A549 (cell line): Measurements from ENCODE around the gene SIK2. TPM values are rescaled to one million over a fixed set of nuclear protein-coding genes. Genes with fewer than 3 reads are reported as not detected.

Experiments used
- ATAC-seq, 2 experiments: fragments of 200-7000 bp in 1 of 2; fragments of >200 bp in 1 of 2; cut with Nextera tagmentation in 1 of 2; cut with Tn5 transposase in 1 of 2; 3 replicates each; pipeline versions ENCODE4 v1.8.0 to v1.9.1; 2018 to 2020; ENCODE audit warnings: mild to moderate bottlenecking in 1 of 2, moderate library complexity in 1 of 2
- CTCF ChIA-PET: fragments of 300-600 bp; sonication (Branson Sonifier 250); formaldehyde crosslinking; extraction: SDS; loops from one replicate; lab custom pipeline; 2021; ENCODE audit warnings: antibody characterized with exemption, inconsistent platforms; lab: Yijun Ruan, JAX
- POLR2A ChIA-PET: fragments of 350-600 bp; formaldehyde crosslinking; extraction: SDS; loops from one replicate; lab custom pipeline; 2021; ENCODE audit warnings: antibody characterized with exemption, inconsistent platforms; lab: Yijun Ruan, JAX
- DNase-seq, 2 experiments: peaks; one replicate each; pipeline versions ENCODE4 v3.0.0 to v3.0.0-alpha.2; 2011 to 2016; ENCODE audit warnings: low read depth in 1 of 2, low spot score in 1 of 2
- FAIRE-seq: peaks from 2 replicates; lab custom pipeline; 2011; peaks lifted over from hg19 to GRCh38; lab: Jason Lieb, UNC
- H3K27ac ChIP-seq, 2 experiments: fragments of >200 bp; sonication (Bioruptor Twin); formaldehyde crosslinking; 3 replicates each; pipeline ENCODE4 v1.5.1; 2016 to 2017
- H3K4me1 ChIP-seq: fragments of >200 bp; sonication (Bioruptor Twin); formaldehyde crosslinking; 3 replicates; pipeline ENCODE4 v1.6.1; 2016
- H3K4me2 ChIP-seq: fragments of >200 bp; sonication (Bioruptor Twin); formaldehyde crosslinking; 3 replicates; pipeline ENCODE4 v1.6.1; 2016
- H3K4me3 ChIP-seq: fragments of >200 bp; sonication (Bioruptor Twin); formaldehyde crosslinking; 3 replicates; pipeline ENCODE4 v1.5.1; 2016
- H3K9me3 ChIP-seq: fragments of >200 bp; sonication (Bioruptor Twin); formaldehyde crosslinking; 3 replicates; pipeline ENCODE4 v1.6.1; 2016
- CBX2 ChIP-seq: fragments of 200-600 bp; sonication (generic); IDR thresholded peaks from 2 replicates; pipeline ENCODE4 v1.6.1; 2016; ENCODE audit warnings: low read depth, mild to moderate bottlenecking, borderline replicate concordance
- CEBPB ChIP-seq, 2 experiments: fragments of >200 bp in 1 of 2; sonication (Bioruptor Twin) in 1 of 2; formaldehyde crosslinking in 1 of 2; IDR thresholded peaks; 2 replicates each; pipeline ENCODE4 v1.6.1; 2012 to 2016
- CHD4 ChIP-seq: fragments of 200-600 bp; sonication (generic); IDR thresholded peaks from 2 replicates; pipeline ENCODE4 v1.6.1; 2016; ENCODE audit warnings: antibody characterized with exemption, mild to moderate bottlenecking, borderline replicate concordance
- EHF ChIP-seq: fragments of 250-450 bp; sonication (Bioruptor Pico); IDR thresholded peaks from 2 replicates; pipeline ENCODE4 v1.5.0; 2020; ENCODE audit warnings: mild to moderate bottlenecking
- EHMT2 ChIP-seq: fragments of 200-600 bp; sonication (generic); IDR thresholded peaks from 2 replicates; pipeline ENCODE4 v1.6.1; 2016; ENCODE audit warnings: antibody characterized with exemption, low read depth, mild to moderate bottlenecking, moderate library complexity
- ESRRA ChIP-seq: fragments of 150-350 bp; IDR thresholded peaks from 2 replicates; pipeline ENCODE4 v1.6.1; 2014; ENCODE audit warnings: mild to moderate bottlenecking, low read length, borderline replicate concordance
- FOSB ChIP-seq: fragments of 250-450 bp; sonication (Bioruptor Pico); IDR thresholded peaks from 2 replicates; pipeline ENCODE4 v1.5.0; 2020; ENCODE audit warnings: mild to moderate bottlenecking, moderate library complexity
- GATA3 ChIP-seq: IDR thresholded peaks from 2 replicates; pipeline ENCODE4 v1.6.1; 2012; ENCODE audit warnings: borderline replicate concordance
- HDAC2 ChIP-seq: fragments of 200-600 bp; sonication (generic); IDR thresholded peaks from 2 replicates; pipeline ENCODE4 v1.6.1; 2016
- HOXB13 ChIP-seq: fragments of 250-450 bp; sonication (Bioruptor Pico); IDR thresholded peaks from 2 replicates; pipeline ENCODE4 v1.5.0; 2020; ENCODE audit warnings: low read depth, mild to moderate bottlenecking, moderate library complexity
- HOXB5 ChIP-seq: fragments of 250-450 bp; sonication (Bioruptor Pico); IDR thresholded peaks from 2 replicates; pipeline ENCODE4 v1.5.0; 2020; ENCODE audit warnings: mild to moderate bottlenecking, moderate library complexity
- JUNB ChIP-seq: fragments of >200 bp; sonication (Bioruptor Twin); formaldehyde crosslinking; IDR thresholded peaks from 2 replicates; pipeline ENCODE4 v1.6.1; 2016
- KDM5A ChIP-seq: fragments of 200-600 bp; sonication (generic); IDR thresholded peaks from 2 replicates; pipeline ENCODE4 v1.6.1; 2016; ENCODE audit warnings: antibody characterized with exemption, mild to moderate bottlenecking
- MAZ ChIP-seq: fragments of 150-350 bp; IDR thresholded peaks from 2 replicates; pipeline ENCODE4 v1.6.1; 2014; ENCODE audit warnings: antibody characterized with exemption, low read depth, low read length, borderline replicate concordance
- MYC ChIP-seq: IDR thresholded peaks from 2 replicates; pipeline ENCODE4 v1.6.1; 2012; ENCODE audit warnings: mild to moderate bottlenecking, inconsistent platforms, low read length, improper control_type of control experiment, borderline replicate concordance
- NFE2L2 ChIP-seq: fragments of 150-350 bp; conservative IDR thresholded peaks from 2 replicates; pipeline ENCODE4 v1.6.1; 2014; ENCODE audit warnings: low read length
- RAD21 ChIP-seq, 2 experiments: fragments of >200 bp in 1 of 2; sonication (Bioruptor Twin) in 1 of 2; formaldehyde crosslinking in 1 of 2; IDR thresholded peaks in 1 of 2; conservative IDR thresholded peaks in 1 of 2; 2 replicates in 1 of 2; 3 replicates in 1 of 2; pipeline ENCODE4 v1.6.1; 2012 to 2018; ENCODE audit warnings: inconsistent platforms in 1 of 2
- RFX5 ChIP-seq: fragments of 450-650 bp; IDR thresholded peaks from 2 replicates; pipeline ENCODE4 v1.7.1; 2014; ENCODE audit warnings: antibody characterized with exemption, mild to moderate bottlenecking, moderate library complexity
- RNF2 ChIP-seq: fragments of 200-600 bp; sonication (generic); IDR thresholded peaks from 2 replicates; pipeline ENCODE4 v1.6.1; 2016; ENCODE audit warnings: low read depth, mild to moderate bottlenecking, antibody characterized with exemption, moderate library complexity, borderline replicate concordance
- SMC3 ChIP-seq: fragments of >200 bp; sonication (Bioruptor Twin); formaldehyde crosslinking; IDR thresholded peaks from 3 replicates; pipeline ENCODE4 v1.6.1; 2018; ENCODE audit warnings: inconsistent platforms
- ZC3H11A ChIP-seq: fragments of 450-650 bp; IDR thresholded peaks from 2 replicates; pipeline ENCODE4 v1.6.1; 2014; ENCODE audit warnings: antibody characterized with exemption, mild to moderate bottlenecking
- ZNF302 ChIP-seq: fragments of 250-450 bp; sonication (Bioruptor Pico); IDR thresholded peaks from 2 replicates; pipeline ENCODE4 v1.9.0; 2021; ENCODE audit warnings: inconsistent platforms, mild to moderate bottlenecking, moderate library complexity
- WGBS: methylation state at CpG from one replicate; pipeline ENCODE4 v1.1.6; 2017; ENCODE audit errors: missing lambda C conversion rate; 5-methylcytosine and 5-hydroxymethylcytosine counted together
- polyA plus RNA-seq, 4 experiments: library from polyadenylated mRNA; depleted of rRNA in 3 of 4; stranded (reverse); fragments of >200 nt; fragmentation: RNase III in 1 of 4; extraction: RNeasy Plus Mini Kit Qiagen cat#74134 plus additional on column Dnase treatment in 1 of 4; gene quantifications; 2 replicates in 3 of 4; 3 replicates in 1 of 4; pipeline ENCODE4 v1.2.3, GENCODE V29; 2011 to 2017
- TF ChIP-seq, protein P1 (sequence below): fragments of >200 bp; sonication (Bioruptor Twin); formaldehyde crosslinking; IDR thresholded peaks from 2 replicates; pipeline ENCODE4 v1.6.1; 2016
- TF ChIP-seq, protein P2 (sequence below): fragments of 250-450 bp; sonication (Bioruptor Pico); IDR thresholded peaks from 2 replicates; pipeline ENCODE4 v1.5.0; 2020; ENCODE audit warnings: low read depth, mild to moderate bottlenecking, moderate library complexity
- TF ChIP-seq, protein P3 (sequence below): fragments of >200 bp; sonication (Bioruptor Twin); formaldehyde crosslinking; IDR thresholded peaks from 3 replicates; pipeline ENCODE4 v1.5.1; 2016
- TF ChIP-seq, protein P4 (sequence below): fragments of 450-650 bp; IDR thresholded peaks from 2 replicates; pipeline ENCODE4 v1.6.1; 2014; ENCODE audit warnings: antibody characterized with exemption
- TF ChIP-seq, protein P5 (sequence below): fragments of 150-350 bp; IDR thresholded peaks from 2 replicates; pipeline ENCODE4 v1.6.1; 2014; ENCODE audit warnings: low read depth, mild to moderate bottlenecking, low read length
- TF ChIP-seq, protein P6 (sequence below): IDR thresholded peaks from 2 replicates; pipeline ENCODE4 v1.6.1; 2012
- TF ChIP-seq, protein P7 (sequence below): fragments of 250-450 bp; sonication (Bioruptor Pico); IDR thresholded peaks from 2 replicates; pipeline ENCODE4 v1.5.0; 2021; ENCODE audit warnings: mild to moderate bottlenecking, moderate library complexity, borderline replicate concordance

Gene SIK2
- polyA plus RNA-seq, 2 of the 4 experiments (the other 2 are of a cell fraction), result 4.5 to 9.0 TPM

DNA sequence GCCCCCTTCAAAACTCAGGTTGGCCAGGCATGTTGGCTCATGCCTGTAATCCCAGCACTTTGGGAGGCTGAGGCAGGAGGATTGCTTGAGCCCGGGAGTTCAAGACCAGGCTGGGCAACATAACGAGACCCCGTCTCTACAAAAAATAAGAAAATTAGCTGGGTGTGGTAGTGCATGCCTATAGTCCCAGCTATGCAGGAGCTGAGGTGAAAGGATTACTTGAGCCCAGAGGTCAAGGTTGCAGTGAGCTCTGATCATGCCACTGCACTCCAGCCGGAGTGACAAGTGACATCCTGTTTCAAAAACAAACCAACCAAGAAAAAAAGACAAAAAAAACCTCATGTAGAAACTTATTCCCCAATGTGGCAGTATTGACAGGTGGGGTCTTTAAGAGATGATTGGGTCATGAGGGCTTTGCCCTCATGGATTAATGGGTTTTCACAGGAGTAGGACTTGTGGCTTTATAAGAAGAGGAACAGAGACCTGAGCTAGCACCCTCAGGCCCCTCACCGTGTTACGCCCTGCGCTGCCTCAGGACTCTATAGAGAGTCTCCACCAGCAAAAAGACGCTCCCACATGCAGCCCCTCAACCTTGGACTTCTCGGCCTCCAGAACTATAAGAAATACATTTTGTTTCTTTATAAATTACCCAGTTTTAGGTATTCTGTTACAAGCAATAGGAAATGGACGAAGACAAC, 39.4 kb upstream of the SIK2 start:
- ChIA-PET POLR2A (no interaction called here), CTCF (interaction anchor here (0.8 to 2.7 kb wide), 2 partner anchors 108 to 279 kb away, joined by 6 to 7 read pairs; no protein-coding TSS in a partner anchor)
- Histone ChIP-seq H3K9me3 (no peaks in the 10 kb centered on the region), H3K27ac (peak overlapping the region; percentile 48 to 77; a peak in 5 of 6 replicates), H3K4me1 (peaks cover 32% of the 10 kb centered on the region), H3K4me2 (peak overlapping the region; percentile 67), H3K4me3 (no peak overlapping the region)
- ATAC-seq (no peak), DNase-seq (no peak), FAIRE-seq (no peak)
- WGBS, result 90% methylated on average over 10 of the region's 10 CpGs
- TF ChIP-seq, protein P1, sequence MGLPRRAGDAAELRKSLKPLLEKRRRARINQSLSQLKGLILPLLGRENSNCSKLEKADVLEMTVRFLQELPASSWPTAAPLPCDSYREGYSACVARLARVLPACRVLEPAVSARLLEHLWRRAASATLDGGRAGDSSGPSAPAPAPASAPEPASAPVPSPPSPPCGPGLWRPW, result no peak
- TF ChIP-seq CEBPB (IDR thresholded peaks at IDR 0.05) (no peak), MAZ (no peak), EHMT2 (no peak), RFX5 (no peak), KDM5A (no peak), HOXB13 (CRISPR knock-in tag) (no peak), CBX2 (no peak), MYC (no peak), HDAC2 (no peak)
- TF ChIP-seq, protein P2, sequence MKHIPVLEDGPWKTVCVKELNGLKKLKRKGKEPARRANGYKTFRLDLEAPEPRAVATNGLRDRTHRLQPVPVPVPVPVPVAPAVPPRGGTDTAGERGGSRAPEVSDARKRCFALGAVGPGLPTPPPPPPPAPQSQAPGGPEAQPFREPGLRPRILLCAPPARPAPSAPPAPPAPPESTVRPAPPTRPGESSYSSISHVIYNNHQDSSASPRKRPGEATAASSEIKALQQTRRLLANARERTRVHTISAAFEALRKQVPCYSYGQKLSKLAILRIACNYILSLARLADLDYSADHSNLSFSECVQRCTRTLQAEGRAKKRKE (CRISPR knock-in tag), result no peak
- TF ChIP-seq, protein P3, sequence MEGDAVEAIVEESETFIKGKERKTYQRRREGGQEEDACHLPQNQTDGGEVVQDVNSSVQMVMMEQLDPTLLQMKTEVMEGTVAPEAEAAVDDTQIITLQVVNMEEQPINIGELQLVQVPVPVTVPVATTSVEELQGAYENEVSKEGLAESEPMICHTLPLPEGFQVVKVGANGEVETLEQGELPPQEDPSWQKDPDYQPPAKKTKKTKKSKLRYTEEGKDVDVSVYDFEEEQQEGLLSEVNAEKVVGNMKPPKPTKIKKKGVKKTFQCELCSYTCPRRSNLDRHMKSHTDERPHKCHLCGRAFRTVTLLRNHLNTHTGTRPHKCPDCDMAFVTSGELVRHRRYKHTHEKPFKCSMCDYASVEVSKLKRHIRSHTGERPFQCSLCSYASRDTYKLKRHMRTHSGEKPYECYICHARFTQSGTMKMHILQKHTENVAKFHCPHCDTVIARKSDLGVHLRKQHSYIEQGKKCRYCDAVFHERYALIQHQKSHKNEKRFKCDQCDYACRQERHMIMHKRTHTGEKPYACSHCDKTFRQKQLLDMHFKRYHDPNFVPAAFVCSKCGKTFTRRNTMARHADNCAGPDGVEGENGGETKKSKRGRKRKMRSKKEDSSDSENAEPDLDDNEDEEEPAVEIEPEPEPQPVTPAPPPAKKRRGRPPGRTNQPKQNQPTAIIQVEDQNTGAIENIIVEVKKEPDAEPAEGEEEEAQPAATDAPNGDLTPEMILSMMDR, result no peak

DNA sequence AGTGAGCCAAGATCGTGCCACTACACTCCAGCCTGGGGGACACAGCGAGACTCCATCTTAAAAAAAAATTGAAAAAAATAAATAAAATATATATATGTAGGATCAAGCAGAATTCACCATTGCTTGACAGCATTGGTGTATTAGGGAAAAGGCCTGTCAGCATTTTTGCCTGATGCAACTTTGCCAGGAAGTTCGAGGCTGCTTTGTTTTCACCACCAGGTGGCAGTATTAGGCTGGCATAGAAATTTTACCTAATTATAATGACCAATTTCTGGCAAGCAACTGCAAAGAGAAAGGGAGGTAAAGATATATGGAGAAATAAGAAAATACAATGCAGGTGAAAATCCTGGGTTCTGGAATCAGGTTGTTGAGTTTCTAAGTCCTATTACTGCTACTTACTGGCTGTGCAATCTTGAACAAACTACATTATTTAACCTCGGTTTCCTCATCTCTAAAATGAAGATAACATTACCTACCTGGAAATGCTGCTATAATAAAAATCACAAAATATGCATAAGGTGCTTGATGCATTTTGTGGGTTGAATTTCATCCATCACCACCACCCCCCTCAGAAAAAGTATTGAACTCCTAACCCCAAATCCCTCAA, 37.0 kb upstream of the SIK2 start:
- Histone ChIP-seq H3K9me3 (no peaks in the 10 kb centered on the region), H3K4me3 (no peak overlapping the region), H3K27ac (peak overlapping the region; percentile 57 to 87; a peak in 5 of 6 replicates), H3K4me1 (peaks cover 25% of the 10 kb centered on the region), H3K4me2 (no peak overlapping the region)
- POLR2A ChIA-PET, result no interaction called here
- DNase-seq (peak; percentile 43 to 51), ATAC-seq (peak in 1 of 2 experiments; percentile 54; a peak in 3 of 6 replicates), FAIRE-seq (no peak)
- CTCF ChIA-PET, result interaction anchor here (1.1 to 1.5 kb wide), 4 partner anchors 24 to 258 kb away, joined by 3 to 5 read pairs (median 3); no protein-coding TSS in a partner anchor
- WGBS, result 56% methylated on average over 4 of the region's 4 CpGs
- TF ChIP-seq EHF (CRISPR knock-in tag), result no peak
- TF ChIP-seq, protein P4, sequence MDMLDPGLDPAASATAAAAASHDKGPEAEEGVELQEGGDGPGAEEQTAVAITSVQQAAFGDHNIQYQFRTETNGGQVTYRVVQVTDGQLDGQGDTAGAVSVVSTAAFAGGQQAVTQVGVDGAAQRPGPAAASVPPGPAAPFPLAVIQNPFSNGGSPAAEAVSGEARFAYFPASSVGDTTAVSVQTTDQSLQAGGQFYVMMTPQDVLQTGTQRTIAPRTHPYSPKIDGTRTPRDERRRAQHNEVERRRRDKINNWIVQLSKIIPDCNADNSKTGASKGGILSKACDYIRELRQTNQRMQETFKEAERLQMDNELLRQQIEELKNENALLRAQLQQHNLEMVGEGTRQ, result no peak
- TF ChIP-seq CEBPB (IDR thresholded peaks at IDR 0.05), result peak in 1 of 2 experiments; percentile 36; a peak in 1 of 4 replicates
- TF ChIP-seq ZNF302 (CRISPR knock-in tag), result no peak
- no peak for TF ChIP-seq ESRRA
- no peak for TF ChIP-seq HOXB5
- TF ChIP-seq, protein P5, sequence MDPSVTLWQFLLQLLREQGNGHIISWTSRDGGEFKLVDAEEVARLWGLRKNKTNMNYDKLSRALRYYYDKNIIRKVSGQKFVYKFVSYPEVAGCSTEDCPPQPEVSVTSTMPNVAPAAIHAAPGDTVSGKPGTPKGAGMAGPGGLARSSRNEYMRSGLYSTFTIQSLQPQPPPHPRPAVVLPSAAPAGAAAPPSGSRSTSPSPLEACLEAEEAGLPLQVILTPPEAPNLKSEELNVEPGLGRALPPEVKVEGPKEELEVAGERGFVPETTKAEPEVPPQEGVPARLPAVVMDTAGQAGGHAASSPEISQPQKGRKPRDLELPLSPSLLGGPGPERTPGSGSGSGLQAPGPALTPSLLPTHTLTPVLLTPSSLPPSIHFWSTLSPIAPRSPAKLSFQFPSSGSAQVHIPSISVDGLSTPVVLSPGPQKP, result no peak
- TF ChIP-seq FOSB (CRISPR knock-in tag), result no peak
- TF ChIP-seq CBX2, result no peak
- no peak for TF ChIP-seq MYC
- TF ChIP-seq CHD4, result no peak
- TF ChIP-seq SMC3, result peak; percentile 66
- TF ChIP-seq ZC3H11A, result no peak
- TF ChIP-seq, protein P6, sequence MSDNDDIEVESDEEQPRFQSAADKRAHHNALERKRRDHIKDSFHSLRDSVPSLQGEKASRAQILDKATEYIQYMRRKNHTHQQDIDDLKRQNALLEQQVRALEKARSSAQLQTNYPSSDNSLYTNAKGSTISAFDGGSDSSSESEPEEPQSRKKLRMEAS, result no peak
- TF ChIP-seq NFE2L2, result no peak
- TF ChIP-seq KDM5A, result no peak
- TF ChIP-seq JUNB, result no peak
- peak; percentile 71 to 78 for TF ChIP-seq RAD21 (conservative IDR thresholded peaks at IDR 0.05 in 1 of 2, IDR thresholded peaks at IDR 0.05 in 1 of 2)
- TF ChIP-seq GATA3, result no peak
- TF ChIP-seq, protein P7, sequence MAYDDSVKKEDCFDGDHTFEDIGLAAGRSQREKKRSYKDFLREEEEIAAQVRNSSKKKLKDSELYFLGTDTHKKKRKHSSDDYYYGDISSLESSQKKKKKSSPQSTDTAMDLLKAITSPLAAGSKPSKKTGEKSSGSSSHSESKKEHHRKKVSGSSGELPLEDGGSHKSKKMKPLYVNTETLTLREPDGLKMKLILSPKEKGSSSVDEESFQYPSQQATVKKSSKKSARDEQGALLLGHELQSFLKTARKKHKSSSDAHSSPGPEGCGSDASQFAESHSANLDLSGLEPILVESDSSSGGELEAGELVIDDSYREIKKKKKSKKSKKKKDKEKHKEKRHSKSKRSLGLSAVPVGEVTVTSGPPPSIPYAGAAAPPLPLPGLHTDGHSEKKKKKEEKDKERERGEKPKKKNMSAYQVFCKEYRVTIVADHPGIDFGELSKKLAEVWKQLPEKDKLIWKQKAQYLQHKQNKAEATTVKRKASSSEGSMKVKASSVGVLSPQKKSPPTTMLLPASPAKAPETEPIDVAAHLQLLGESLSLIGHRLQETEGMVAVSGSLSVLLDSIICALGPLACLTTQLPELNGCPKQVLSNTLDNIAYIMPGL, result no peak
- no peak for TF ChIP-seq RNF2
